Loucy (cell line): ENCODE data around the gene TRMT10B.
"Not testable (repeated sequence)": the region's sequence is repeated elsewhere in the genome, so short reads cannot be mapped to it uniquely, and the experiment has no call there.

Source experiments
- H2AFZ ChIP-seq: fragments of 200-600 bp; sonication (generic); 2 replicates; pipeline ENCODE4 v1.6.0; 2016; ENCODE audit warnings: antibody characterized with exemption, mild to moderate bottlenecking, low read length, moderate library complexity
- H3F3A ChIP-seq: fragments of 200-600 bp; 2 replicates; pipeline ENCODE4 v1.6.0; 2016; ENCODE audit warnings: antibody characterized with exemption, low read depth, mild to moderate bottlenecking
- H3K27me3 ChIP-seq: fragments of 200-600 bp; sonication (generic); 2 replicates; pipeline ENCODE4 v1.6.1; 2014; ENCODE audit warnings: low read length, mild to moderate bottlenecking; ENCODE audit not compliant: insufficient read depth, poor library complexity, severe bottlenecking
- H3K36me3 ChIP-seq: fragments of 200-600 bp; sonication (generic); 2 replicates; pipeline ENCODE4 v1.6.1; 2016; ENCODE audit warnings: low read length; ENCODE audit not compliant: insufficient read depth
- H3K4me1 ChIP-seq: fragments of 200-600 bp; sonication (generic); 2 replicates; pipeline ENCODE4 v1.5.1; 2014; ENCODE audit warnings: low read length, mild to moderate bottlenecking; ENCODE audit not compliant: insufficient read depth, poor library complexity, severe bottlenecking
- H3K4me2 ChIP-seq: fragments of 200-600 bp; sonication (generic); 2 replicates; pipeline ENCODE4 v1.6.0; 2014; ENCODE audit warnings: antibody characterized with exemption, low read length, low read depth, mild to moderate bottlenecking; ENCODE audit not compliant: poor library complexity, severe bottlenecking
- H3K4me3 ChIP-seq: fragments of 200-600 bp; sonication (generic); 2 replicates; pipeline ENCODE4 v1.5.1; 2014; ENCODE audit warnings: low read length, mild to moderate bottlenecking, mixed read lengths; ENCODE audit not compliant: poor library complexity, severe bottlenecking
- H3K79me2 ChIP-seq: fragments of 200-600 bp; sonication (generic); 2 replicates; pipeline ENCODE4 v1.6.1; 2014; ENCODE audit warnings: low read length; ENCODE audit not compliant: insufficient read depth
- H3K9ac ChIP-seq: fragments of 200-600 bp; sonication (generic); 2 replicates; pipeline ENCODE4 v1.6.0; 2014; ENCODE audit warnings: mild to moderate bottlenecking, low read depth, low read length, moderate library complexity; ENCODE audit not compliant: poor library complexity, severe bottlenecking
- H3K9me2 ChIP-seq: fragments of 200-600 bp; sonication (generic); replicated peaks from 2 replicates; pipeline ENCODE4 v1.6.1; 2016; ENCODE audit warnings: low read depth, low read length, mixed read lengths
- H3K9me3 ChIP-seq: fragments of 200-600 bp; sonication (generic); 2 replicates; pipeline ENCODE4 v1.6.1; 2014; ENCODE audit warnings: mild to moderate bottlenecking, antibody characterized with exemption, low read length, low read depth; ENCODE audit not compliant: insufficient read depth
- H4K20me1 ChIP-seq: fragments of 200-600 bp; sonication (generic); 2 replicates; pipeline ENCODE4 v1.6.0; 2014; ENCODE audit warnings: antibody characterized with exemption, low read length, mild to moderate bottlenecking; ENCODE audit not compliant: insufficient read depth, poor library complexity, severe bottlenecking
- CTCF ChIP-seq: fragments of 200-600 bp; sonication (generic); conservative IDR thresholded peaks from 2 replicates; pipeline ENCODE4 v1.5.1; 2014; ENCODE audit warnings: mild to moderate bottlenecking, antibody characterized with exemption, low read length
- EZH2phosphoT487 ChIP-seq: fragments of 200-600 bp; IDR thresholded peaks from 2 replicates; pipeline ENCODE4 v1.6.1; 2018; ENCODE audit warnings: antibody characterized with exemption, mild to moderate bottlenecking, moderate library complexity, borderline replicate concordance

TRMT10B gene

DNA sequence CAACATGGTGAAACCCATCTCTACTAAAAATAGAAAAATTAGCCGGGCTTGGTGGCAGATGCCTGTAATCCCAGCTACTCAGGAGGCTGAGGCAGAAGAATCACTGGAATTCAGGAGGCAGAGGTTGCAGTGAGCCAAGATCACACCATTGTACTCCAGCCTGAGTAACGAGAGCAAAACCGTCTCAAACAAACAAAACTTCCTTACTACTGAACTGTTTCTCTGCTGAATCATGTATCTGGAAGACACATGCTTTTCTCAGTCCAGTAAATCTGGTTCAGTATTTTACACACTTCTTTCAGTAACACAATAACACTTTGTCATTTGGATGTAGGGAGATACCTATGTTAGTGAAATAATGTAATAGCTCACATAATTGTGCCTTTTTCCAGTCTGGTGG is 7.9 kb downstream of the TRMT10B start:
- H3K27me3 ChIP-seq = no peaks in the 10 kb centered on the region
- no peaks in the 10 kb centered on the region for H3K4me1 ChIP-seq
- no peaks in the 10 kb centered on the region for H4K20me1 ChIP-seq
- H3K9me3 ChIP-seq = no peaks in the 10 kb centered on the region
- H3K79me2 ChIP-seq = no peaks in the 10 kb centered on the region
- no peak for TF ChIP-seq CTCF
- no peak for TF ChIP-seq EZH2phosphoT487
- no peaks in the 10 kb centered on the region for H3K9me2 ChIP-seq
- H3K4me2 ChIP-seq = no peak overlapping the region
- H3K4me3 ChIP-seq = no peak overlapping the region
- no peak overlapping the region for H3K9ac ChIP-seq
- H2AFZ ChIP-seq = no peak overlapping the region
- H3K36me3 ChIP-seq = no peaks in the 10 kb centered on the region
- no peaks in the 10 kb centered on the region for H3F3A ChIP-seq

DNA sequence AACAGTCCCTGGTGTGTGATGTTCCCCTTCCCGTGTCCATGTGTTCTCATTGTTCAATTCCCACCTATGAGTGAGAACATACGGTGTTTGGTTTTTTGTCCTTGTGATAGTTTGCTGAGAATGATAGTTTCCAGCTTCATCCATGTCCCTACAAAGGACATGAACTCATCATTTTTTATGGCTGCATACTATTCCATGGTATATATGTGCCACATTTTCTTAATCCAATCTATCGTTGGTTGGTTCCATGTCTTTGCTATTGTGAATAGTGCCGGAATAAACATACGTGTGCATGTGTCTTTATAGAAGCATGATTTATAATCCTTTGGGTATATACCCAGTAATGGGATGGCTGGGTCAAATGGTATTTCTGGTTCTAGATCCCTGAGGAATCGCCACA is 11.7 kb downstream of the TRMT10B start:
- not testable (repeated sequence) for H3F3A ChIP-seq, H3K27me3 ChIP-seq, H3K36me3 ChIP-seq, H3K9ac ChIP-seq, H3K79me2 ChIP-seq, H2AFZ ChIP-seq, H3K9me3 ChIP-seq, H3K9me2 ChIP-seq, H3K4me3 ChIP-seq, H3K4me2 ChIP-seq, H3K4me1 ChIP-seq, H4K20me1 ChIP-seq

DNA sequence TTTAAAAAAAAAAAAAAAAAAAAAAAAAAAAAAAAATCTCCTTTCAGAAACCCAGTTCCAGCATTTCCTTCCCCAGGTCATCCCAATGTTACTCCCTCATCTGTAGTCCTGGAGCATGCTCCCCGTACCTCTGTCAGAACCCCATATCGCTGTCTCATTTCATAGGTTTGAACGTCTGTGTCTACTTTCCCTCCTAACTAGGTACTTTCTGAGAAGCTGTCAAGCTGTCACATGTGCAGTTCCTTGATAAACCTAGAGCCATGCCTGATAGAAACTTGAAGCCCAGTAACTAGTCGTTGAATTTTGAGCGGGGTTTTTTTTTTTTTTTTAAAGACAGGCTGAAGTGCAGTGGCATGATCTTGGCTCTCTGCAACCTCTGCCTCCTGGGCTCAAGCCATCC is 15.7 kb downstream of the TRMT10B start:
- Histone ChIP-seq H3K27me3 (no peaks in the 10 kb centered on the region), H4K20me1 (no peaks in the 10 kb centered on the region), H3K36me3 (no peaks in the 10 kb centered on the region), H3K4me3 (no peak overlapping the region), H2AFZ (no peak overlapping the region), H3K4me2 (no peak overlapping the region), H3K9me3 (no peaks in the 10 kb centered on the region), H3K4me1 (no peaks in the 10 kb centered on the region), H3K9me2 (no peaks in the 10 kb centered on the region), H3K9ac (no peak overlapping the region), H3K79me2 (no peaks in the 10 kb centered on the region), H3F3A (no peaks in the 10 kb centered on the region)
- TF ChIP-seq CTCF = no peak
- no peak for TF ChIP-seq EZH2phosphoT487

GRCh38 chr9:37769995-37770394 is 16.4 kb downstream of the TRMT10B start:
- H3K4me2 ChIP-seq = no peak overlapping the region
- H3K27me3 ChIP-seq = no peaks in the 10 kb centered on the region
- no peaks in the 10 kb centered on the region for H3K79me2 ChIP-seq
- no peaks in the 10 kb centered on the region for H3K4me1 ChIP-seq
- no peaks in the 10 kb centered on the region for H3F3A ChIP-seq
- no peak overlapping the region for H3K9ac ChIP-seq
- TF ChIP-seq CTCF (no peak), EZH2phosphoT487 (no peak)
- H3K36me3 ChIP-seq = no peaks in the 10 kb centered on the region
- no peak overlapping the region for H2AFZ ChIP-seq
- no peaks in the 10 kb centered on the region for H3K9me2 ChIP-seq
- H4K20me1 ChIP-seq = no peaks in the 10 kb centered on the region
- H3K4me3 ChIP-seq = no peak overlapping the region
- no peaks in the 10 kb centered on the region for H3K9me3 ChIP-seq
